NCI-H345 treated with DMSO at 0.1 percent for 48 hours (cell line): Measurements from ENCODE around the gene R3HDM1.
A peak's percentile ranks its signal among the peaks of the same experiment; 100 is the strongest.
"Not testable (repeated sequence)": the region's sequence is repeated elsewhere in the genome, so short reads cannot be mapped to it uniquely, and the experiment has no call there.

Source experiments
- DNase-seq: peaks from one replicate; lab custom pipeline; 2025; ENCODE audit not compliant: unreplicated experiment; lab: John Stamatoyannopoulos, UW

Gene R3HDM1

DNA sequence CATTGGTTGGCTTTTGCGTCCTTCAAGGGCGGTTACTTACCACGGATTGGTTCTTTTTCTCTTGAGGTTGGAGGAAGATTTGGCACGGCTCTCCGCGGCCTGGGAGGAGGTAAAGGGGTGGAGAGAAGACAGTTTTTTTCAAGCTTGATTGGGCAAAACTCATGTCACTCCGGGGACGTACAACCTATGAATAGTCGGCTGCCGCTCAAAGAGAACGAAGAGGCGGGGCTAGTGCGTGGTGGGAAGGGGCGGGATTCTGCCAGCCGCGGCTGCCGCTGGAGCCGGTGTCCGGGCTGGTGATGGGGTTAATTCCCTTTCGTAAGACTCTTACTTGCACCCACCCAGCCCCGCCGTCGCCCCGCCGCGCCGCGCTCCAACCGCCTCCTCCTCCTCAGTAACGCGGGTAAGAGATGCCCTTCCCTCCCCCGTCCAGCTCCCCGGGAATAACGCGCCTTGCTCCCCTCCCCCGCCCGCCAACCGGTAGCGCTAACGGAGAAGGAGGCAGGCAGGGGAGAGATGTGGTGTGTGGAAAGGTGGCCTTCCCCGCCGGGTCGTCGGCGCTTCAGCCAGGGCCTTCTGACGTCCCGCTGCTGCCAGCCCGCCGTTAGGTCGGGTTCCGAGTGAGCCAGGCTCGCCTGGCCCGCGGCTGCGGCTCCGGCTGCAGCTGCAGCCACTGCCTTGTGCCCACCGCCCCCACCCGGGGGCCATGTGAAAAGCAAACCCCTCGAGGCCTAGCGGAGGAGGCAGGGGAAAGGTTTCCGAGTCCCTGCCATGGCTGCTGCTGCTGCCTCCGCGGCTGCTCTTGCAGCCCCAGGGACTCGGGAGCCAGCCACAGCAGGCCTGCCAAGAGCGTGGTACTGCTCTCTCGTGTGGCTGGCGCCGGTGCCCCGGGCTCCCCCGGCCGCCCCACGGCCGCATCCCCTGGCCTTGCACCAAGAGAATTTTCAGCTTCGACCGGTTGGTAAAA lies at the start of gene R3HDM1:
R3HDM1 (plus strand) TSS at position 254 of the 967 bp plus-strand sequence. CDS start 73,362 bp downstream, outside the sequence.
- peak; percentile 99 for DNase-seq

DNA sequence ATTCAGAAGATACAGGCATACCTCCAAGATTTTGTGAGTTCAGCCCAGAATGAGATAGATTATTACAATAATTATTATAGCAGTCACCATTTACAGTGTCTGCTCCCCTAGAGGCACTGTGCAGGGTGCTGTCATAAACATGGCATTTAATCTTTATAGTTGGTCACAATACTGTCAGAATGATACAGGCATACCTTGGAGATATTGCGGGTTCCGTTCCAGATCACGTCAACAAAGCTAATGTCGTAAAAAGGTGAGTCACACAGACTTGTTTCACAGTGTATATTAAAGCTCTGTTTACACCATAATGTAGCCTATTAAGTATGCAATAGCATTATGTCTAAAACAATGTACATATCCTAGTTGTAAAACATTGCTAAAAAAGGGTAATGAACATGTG lies 45.8 kb upstream of the R3HDM1 start:
- no peak for DNase-seq

DNA sequence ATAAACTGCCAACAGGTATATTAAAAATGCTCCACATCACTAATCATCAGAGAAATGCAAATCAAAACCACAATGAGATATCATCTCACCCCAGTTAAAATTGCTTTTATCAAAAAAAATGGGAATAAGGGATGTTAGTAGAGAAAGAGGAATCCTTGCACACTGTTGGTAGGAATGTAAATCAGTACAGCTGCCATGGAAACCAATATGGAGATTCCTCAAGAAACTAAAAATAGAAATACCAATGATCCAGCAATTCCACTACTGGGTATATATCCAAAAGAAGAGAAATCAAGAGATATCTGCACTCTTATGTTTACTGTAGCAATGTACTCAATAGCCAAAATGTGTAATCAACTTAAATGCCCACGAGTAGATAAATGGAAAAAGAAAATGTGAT lies 40.9 kb upstream of the R3HDM1 start:
- no peak for DNase-seq

DNA sequence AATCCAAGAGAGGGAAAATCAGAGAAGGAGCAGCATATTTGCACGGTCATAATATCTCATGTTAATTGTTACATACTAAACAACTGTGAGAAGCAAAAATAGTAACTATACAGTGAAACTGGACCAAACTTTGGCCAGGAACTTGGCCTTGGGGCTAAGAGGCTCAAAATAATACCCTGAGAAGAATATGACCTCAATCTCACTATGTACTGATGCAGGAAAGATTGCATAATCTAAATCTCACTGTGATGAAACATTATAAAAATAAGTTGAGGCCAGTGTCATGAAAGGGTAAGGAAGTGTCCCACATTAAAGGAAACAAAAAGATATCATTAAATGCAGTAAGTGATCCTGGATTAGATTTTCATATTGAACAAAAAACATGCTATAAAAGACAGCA lies 36.8 kb upstream of the R3HDM1 start:
- DNase-seq, result no peak

DNA sequence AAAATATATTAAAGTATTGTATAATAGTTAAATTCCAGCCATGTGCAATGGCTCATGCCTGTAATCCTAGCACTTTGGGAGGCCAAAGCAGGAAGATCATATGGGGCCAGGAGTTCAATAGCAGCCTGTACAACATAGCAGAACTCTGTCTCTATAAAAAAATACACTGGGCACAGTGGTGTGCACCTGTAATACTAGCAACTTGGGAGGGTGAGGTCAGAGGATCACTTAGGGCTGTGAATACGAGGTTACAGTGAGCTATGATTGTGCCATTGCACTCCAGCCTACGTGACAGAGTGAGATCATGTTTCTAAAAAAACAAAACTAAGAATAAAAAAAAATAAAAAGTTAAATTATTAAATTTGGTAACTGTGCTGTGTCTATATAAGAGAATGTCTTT lies 36.4 kb upstream of the R3HDM1 start:
- no peak for DNase-seq

DNA sequence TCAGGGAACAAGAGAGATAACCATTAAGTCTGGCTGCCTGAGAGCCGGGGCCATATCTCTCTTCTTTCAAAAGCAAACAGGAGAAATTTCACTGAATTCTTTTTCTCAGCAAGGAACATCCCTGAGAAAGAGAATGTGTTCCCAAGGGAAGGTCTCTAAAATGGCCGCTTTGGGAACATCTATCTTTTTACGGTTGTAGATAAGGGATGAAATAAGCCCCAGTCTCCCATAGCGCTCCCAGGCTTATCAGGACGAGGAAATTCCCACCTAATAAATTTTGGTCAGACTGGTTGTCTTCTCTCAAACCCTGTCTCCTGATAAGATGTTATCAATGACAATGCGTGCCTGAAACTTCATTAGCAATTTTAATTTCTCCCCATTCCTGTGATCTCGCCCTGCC lies 32.7 kb upstream of the R3HDM1 start:
- not testable (repeated sequence) for DNase-seq

DNA sequence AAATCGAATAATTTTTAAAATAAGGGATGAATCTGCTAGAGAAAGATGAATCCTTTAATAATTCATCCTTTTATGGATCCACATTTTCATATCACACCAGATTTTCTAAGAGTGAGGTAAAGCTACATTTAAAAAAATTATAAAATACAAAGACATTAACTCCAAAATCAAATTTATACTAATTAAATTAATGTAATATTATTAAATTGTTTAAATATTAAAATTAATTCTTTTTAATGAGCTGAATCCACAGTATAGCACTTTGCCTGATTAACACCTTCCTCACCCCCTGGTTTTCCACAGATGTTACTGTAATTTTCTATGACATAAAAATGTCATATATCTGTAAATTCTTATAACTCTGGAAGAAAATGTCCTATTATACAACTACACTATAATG lies 26.5 kb upstream of the R3HDM1 start:
- DNase-seq, result no peak

DNA sequence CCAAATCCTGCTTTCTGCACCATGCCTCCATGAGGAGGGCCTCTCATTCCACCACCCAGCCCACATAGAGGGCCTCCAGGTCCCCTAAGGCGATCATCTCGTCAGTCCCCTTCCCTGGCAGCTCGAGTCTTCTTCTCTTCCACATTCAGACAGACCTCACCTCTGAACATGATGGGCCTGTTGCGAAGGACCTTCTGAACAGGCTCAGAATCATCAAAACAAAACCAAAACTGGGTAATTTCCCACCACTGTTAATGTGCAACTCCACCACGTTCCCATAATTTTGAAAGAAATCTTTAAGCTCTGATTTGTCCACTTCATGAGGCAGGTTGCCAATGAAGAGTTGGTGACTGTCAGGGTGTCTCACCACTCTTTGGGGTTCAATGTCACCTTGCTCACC lies 20.7 kb upstream of the R3HDM1 start:
- DNase-seq, result no peak

DNA sequence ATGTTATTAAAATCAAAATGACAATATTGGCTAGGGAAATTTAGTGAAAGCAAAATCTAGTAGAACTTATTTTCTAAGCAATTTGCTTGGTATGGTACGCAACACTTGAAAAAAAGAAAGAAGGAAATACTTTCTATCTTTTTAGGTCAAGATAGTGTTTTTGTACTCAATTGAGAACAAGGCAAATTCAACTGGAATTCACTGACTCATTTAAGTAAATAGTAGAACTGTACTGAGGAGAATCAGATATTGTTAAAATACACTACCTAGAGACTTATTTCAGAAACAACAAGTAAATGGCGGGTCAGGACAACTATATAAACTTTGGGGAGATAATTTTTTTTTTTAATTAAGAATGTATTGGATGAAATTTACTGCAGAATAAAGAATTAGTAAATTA lies 19.2 kb upstream of the R3HDM1 start:
- no peak for DNase-seq

DNA sequence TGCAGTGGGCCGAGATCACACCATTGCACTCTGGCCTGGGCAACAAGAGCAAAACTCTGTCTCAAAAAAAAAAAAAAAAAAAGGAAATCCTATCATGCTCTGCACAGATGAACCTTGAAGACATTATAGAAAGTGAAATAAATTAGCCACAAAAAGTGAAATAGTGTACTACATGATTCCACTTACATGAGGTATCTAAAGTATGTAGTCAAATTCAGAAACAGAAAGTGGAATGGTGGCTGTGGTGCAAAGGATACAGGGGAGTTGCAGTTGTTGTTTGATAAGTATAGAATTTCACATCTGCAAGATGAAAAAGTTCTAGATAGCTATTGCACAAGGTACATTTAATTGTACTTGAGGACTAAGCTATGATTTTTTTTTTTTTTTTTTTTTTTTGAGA lies 5.5 kb upstream of the R3HDM1 start:
- DNase-seq, result no peak

DNA sequence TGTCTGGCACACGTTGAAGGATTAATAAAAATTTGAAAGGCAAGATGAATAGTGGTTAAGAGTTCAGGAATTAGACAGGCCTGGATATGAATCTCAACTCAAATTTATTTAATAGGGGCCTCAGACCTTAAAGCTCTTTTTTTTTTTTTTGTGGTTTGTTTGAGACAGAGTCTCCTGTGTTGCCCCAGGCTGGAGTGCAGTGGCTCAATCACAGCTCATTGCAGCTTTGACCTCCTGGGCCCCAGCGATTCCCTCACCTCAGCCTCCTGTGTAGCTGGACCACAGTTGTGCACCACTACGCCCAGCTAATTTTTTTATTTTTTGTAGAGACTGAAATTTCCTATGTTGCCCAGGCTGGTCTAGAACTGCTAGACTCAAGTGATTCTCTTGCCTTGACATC lies 3.3 kb upstream of the R3HDM1 start:
- no peak for DNase-seq

DNA sequence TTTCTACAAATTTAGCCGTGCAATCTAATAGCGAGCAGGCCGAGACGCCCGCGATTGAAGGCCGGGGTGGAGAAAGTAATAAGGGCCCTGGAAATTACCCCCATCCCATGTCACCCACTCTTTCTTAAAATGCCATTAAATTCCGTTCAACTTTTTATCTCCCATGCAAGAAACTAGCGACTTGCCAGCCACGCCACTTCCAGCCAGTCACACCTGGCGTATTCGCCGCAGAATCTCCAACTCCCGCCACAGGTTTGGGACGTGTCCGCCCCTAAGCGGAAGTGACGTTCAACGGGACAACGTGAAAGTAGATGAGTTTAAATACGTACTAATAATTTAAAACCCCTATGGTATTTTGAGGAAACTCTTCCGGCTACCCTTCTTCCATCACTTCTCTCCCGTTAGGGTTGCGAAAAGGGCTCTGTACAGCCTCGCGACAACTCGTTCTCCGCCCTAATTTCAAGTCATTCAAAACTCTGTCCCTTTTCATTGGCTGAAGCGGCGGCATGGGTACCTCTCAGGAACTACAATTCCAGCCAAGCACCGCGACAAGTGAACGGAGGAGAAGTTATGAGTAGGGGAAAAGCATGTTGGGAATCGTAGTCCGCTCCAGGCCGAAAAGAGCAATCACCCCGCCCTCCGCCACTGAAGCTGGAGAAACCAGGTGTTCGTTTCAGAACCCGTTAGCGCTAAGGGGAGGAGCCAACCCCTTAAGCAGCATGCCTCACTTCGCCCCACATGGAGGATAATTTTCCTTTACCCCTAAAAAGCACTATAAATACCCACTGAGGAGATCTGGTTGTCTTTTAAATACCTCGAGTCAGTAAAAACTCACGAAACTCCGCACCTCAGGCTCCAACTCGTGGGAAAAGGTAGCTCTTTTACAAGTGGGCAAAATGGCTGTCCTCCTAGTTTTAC lies 712 bp upstream of the R3HDM1 start, which contains the start of gene ZRANB3:
ZRANB3 (minus strand) TSS at position 906 of the 918 bp plus-strand sequence.
- DNase-seq, result peak; percentile 98

DNA sequence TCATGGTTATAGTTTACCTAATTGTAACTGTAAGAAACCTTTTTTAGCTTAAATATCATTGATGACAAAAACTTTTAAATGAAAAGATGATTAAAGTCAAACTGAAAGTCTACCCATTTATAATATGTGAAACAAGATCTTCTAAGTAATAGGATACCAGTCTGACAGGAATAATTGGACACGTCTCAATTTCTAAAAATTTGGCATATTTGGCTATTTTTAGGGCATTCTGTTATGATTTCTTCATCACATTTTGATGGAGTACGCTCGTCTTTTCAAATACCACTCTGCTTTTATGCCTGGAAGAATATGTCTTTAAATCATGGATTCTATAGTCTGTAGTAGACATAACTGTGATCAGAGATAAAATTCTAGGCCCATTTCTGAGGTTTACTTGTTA lies 1.3 kb downstream of the R3HDM1 start:
- no peak for DNase-seq

DNA sequence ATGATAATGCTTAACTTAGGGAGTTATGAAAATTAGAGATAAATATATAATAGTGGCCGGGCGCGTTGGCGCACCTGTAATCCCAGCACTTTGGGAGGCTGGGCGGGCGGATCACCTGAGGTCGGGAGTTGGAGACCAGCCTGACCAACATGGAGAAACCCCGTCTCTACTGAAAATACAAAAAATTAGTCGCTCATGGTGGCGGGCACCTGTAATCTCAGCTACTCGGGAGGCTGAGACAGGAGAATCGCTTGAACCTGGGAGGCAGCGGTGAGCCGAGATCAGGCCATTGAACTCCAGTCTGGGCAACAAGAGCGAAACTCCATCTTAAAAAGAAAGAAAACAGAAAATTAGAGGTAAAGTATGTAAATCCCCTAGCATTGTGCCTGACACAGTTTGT lies 2.3 kb downstream of the R3HDM1 start:
- not testable (repeated sequence) for DNase-seq

DNA sequence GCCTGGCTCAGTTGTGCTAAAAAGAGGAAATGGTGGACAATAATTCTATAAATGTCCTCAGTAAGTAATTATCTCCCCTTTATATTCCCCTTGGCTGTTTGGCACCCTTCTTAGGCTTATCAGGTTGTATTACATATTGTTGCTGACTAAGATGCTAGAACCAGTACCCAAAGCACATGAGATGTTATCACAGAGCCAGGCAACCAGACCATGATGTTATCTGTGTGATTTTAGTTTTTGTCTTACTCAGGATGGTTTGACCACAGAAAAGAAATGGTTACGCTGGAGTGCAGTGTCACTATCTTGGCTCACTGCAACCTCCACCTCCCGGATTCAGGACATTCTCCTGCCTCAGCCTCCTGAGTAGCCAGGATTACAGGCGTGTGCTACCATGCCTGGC lies 15.2 kb downstream of the R3HDM1 start:
- DNase-seq, result no peak

DNA sequence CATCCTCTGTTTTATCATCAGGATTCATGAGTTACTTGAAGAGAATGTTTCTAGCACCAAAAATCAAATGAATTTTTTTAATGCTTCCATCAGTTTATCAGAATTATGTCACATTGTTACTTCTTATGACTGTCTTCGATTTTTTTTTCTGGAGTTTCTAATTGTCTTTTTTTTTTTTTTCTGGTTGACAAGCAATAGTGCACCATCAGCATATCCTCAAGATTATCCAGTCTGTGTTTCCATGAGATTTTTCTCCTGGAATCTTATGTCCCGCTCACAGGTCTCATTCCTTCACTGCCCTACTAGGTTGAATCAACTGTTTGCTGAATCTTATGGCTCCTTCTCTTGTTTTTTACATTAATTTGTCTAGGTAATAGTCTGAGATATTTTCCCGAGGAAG lies 16.0 kb downstream of the R3HDM1 start:
- no peak for DNase-seq

DNA sequence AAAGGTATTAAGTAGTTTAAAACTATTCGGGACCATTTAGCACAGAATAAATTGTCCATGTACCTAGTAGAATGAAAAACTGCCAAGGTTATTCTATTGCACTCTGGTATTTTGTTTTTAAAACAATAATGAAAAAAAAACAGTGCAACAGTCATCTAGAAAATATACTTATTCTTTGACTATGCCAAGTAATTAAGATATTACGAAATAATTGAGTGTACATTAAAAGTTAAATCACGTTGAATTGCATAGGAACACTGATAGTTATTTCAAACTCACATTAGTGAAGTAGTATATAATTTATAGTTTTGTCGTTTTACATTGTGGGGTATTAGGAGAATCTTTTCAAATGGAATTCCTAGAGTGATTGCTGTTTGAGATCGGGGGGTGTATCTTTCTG lies 20.1 kb downstream of the R3HDM1 start:
- no peak for DNase-seq

DNA sequence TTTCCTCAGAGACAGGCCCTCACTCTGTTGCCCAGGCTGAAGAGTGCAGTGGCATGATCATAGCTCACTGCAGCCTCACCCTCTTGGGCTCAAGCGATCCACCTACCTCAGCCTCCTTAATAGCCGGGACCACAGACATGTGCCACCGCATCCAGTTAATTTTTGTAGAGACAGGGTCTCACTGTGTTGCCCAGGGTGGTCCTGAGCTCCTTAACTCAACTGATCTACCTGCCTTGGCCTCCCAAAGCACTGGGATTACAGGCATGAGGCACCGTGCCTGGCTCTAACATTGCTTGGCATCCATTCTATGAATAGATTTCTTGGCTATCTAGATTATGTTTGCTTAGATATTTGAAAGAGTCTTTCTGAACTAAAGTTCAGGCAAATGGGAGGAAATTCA lies 21.6 kb downstream of the R3HDM1 start:
- DNase-seq, result no peak

DNA sequence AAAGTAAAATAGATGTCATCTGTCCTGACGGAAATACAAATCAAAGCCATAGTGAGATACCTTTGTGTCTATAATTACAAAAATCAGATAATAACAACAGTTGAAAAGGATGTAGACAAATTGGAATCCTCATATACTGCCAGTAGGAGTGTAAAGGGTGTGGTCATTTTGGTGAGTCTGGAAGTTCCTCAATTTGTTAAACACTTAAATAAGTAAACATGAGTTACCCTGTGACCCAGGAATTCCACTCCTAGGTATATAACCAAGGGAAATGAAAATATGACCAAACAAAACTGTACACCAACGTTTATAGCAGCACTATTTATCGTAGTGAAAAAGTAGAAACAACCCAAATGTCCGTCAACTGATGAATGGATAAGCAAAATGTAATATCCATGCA lies 24.0 kb downstream of the R3HDM1 start:
- no peak for DNase-seq

DNA sequence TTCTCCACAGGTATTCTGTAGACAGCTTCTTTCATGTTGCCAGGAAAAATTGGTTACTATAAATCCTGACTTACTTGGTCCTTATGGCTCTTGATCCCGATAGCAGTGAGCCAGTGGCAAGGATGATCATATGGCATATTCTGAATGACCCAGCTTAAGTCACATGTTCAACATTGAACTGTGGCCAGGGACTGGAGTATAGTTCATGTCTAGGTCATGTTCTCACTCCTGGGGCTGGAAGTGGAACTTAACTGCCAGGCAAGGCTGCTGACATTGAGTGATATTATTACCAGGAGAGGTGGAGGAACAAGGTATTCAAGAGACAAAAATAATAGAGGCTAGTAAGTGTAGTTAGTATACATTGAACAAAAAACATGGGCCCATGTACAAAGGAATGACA lies 26.2 kb downstream of the R3HDM1 start:
- DNase-seq, result no peak

DNA sequence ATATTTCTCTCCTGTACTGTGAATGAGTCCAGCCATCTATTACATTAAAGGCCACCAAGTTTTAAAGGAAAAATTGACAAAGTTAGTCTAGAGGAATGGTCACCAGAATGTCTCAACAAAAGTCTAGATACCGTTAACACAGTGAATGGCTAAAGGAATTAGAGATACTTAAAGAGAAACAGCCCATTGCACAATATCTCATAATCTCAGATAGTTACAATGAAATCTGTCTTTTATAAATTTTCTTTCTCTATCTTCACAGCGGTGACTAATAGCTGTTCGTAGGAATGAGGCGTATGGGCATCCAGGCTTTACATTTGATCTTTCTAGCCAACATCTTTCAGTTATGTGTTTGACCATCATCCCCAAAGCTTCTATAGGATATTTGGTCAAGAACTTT lies 30.6 kb downstream of the R3HDM1 start:
- DNase-seq, result no peak

DNA sequence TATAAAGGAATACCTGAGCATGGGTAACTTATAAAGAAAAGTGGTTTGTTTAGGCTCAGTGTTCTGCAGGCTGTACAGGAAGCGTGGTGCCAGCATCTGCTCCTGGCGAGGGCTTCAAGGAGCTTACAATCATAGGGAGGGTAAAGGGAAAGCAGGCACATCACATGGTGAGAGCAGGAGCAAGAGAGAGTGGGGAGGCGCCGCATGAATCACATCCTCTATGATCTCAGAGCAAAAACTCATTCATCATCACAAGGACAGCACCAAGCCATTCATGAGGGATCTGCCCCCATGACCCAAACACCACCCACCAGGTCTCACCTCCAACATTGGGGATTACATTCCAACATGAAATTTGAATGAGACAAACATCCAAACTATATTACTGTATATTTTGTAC lies 32.5 kb downstream of the R3HDM1 start:
- DNase-seq, result no peak
